ENCODE data around the gene TEX264. TPM values are rescaled to one million over a fixed set of nuclear protein-coding genes. Genes with fewer than 3 reads are reported as not detected.

TEX264 gene
- total and polyA plus RNA-seq, 2 of the 13 experiments (the other 11 are each of a cell fraction or from before 2014, with no cell fraction given) = 35.2 to 52.1 TPM

DNA sequence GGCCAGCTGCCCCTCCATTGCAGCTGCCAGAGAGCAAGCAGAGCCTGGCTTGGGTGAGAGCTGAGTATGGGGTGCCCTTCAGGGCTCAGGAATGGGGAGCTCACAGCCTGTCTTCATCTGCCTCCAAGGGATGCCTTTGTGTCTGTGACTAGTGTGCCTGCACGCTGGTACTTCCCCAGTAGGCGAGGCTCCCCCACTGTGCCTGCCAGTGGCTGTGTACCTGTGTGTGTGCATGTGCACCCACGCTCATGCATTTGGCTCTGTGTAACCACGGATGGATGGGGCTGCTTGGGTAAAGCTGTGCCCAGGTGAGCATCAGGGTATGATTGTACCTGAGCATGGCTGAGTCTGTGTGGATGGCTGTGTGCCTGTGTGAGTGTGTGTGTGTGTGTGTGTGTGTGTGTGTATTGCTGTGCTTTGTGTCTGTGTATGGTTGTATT lies 33.5 kb downstream of the TEX264 start (continued):
- TF ChIP-seq ZNF816 (CRISPR knock-in tag; IDR thresholded peaks at IDR 0.05; ENCODE audit: borderline replicate concordance) (no peak), THAP9 (CRISPR knock-in tag; IDR thresholded peaks at IDR 0.05; ENCODE audit: borderline replicate concordance) (no peak), SRF (IDR thresholded peaks at IDR 0.05; ENCODE audit: low read depth, low read length) (no peak), ZNF17 (CRISPR knock-in tag; IDR thresholded peaks at IDR 0.05) (no peak), ZNF484 (CRISPR knock-in tag; IDR thresholded peaks at IDR 0.05; ENCODE audit: borderline replicate concordance, low read depth) (no peak), NCOA2 (CRISPR knock-in tag; IDR thresholded peaks at IDR 0.05) (no peak), CAMTA2 (CRISPR knock-in tag; IDR thresholded peaks at IDR 0.05; ENCODE audit: borderline replicate concordance) (no peak), ATF7 (IDR thresholded peaks at IDR 0.05) (no peak), ATF7 (CRISPR knock-in tag; IDR thresholded peaks at IDR 0.05) (no peak), ISX (CRISPR knock-in tag; conservative IDR thresholded peaks at IDR 0.05) (no peak), GLI4 (CRISPR knock-in tag; IDR thresholded peaks at IDR 0.05; ENCODE audit: borderline replicate concordance) (no peak), CCAR2 (optimal IDR thresholded peaks at IDR 0.05; ENCODE audit: low read depth, low read length) (no peak), KLF15 (CRISPR knock-in tag; IDR thresholded peaks at IDR 0.05; ENCODE audit: borderline replicate concordance) (no peak)
